Measurements from ENCODE around the gene BAZ2A.
A peak's percentile ranks its signal among the peaks of the same experiment; 100 is the strongest.

Gene BAZ2A

DNA sequence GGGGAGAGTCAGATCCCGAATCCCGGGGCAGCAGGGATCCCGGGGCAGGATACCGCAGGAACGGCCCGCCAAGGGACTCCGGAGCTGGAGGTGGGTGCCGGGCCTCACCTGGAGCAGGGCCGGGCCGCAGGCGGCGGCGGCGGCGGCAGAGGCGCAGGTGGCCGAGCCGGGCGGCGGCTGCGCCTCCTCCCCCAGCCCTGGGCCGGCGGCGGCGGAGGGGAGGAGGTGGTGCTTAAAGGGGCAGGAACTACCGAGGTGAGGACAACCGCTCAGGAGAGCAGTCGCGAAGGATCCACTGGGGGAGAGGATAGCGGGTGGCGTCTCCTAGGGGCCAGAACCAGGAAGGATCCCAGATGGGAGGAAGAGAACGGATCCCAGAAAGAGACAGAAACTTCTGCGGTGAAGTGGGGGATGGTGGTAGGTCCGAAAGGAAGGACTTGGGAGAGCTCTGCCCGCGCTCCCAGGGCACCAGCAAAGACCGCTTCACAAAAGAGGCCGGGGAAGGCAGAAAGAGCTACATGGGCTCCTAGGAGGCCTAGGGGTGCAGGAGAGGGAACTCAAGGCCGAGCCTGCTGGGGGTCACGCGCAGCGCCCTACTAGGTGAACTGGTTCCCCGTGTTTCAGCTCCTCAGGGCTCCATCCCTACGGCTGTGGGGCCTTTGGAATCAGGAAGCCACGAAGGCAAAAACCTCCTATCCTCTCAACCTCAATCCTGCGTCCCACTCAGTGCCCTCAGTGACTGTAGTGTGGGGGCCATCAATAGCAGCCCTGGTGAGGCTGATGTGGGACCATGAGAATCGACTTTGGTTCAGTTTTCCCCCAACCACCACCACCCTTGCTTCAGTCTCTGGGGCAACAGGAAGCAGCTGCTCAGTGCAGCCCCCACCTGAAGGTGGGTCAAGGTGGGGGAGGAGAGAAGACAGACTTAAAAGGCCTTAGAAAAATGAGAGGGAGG, 5.0 kb upstream of the BAZ2A start:
- TF ChIP-seq, protein P1, sequence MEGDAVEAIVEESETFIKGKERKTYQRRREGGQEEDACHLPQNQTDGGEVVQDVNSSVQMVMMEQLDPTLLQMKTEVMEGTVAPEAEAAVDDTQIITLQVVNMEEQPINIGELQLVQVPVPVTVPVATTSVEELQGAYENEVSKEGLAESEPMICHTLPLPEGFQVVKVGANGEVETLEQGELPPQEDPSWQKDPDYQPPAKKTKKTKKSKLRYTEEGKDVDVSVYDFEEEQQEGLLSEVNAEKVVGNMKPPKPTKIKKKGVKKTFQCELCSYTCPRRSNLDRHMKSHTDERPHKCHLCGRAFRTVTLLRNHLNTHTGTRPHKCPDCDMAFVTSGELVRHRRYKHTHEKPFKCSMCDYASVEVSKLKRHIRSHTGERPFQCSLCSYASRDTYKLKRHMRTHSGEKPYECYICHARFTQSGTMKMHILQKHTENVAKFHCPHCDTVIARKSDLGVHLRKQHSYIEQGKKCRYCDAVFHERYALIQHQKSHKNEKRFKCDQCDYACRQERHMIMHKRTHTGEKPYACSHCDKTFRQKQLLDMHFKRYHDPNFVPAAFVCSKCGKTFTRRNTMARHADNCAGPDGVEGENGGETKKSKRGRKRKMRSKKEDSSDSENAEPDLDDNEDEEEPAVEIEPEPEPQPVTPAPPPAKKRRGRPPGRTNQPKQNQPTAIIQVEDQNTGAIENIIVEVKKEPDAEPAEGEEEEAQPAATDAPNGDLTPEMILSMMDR (conservative IDR thresholded peaks at IDR 0.05; ENCODE audit: low read depth, low read length), result peak; percentile 52
- H3K4me3 ChIP-seq (ENCODE audit: low read length), result peak overlapping the region; percentile 84
- no peak for DNase-seq (ENCODE audit: low read depth)

DNA sequence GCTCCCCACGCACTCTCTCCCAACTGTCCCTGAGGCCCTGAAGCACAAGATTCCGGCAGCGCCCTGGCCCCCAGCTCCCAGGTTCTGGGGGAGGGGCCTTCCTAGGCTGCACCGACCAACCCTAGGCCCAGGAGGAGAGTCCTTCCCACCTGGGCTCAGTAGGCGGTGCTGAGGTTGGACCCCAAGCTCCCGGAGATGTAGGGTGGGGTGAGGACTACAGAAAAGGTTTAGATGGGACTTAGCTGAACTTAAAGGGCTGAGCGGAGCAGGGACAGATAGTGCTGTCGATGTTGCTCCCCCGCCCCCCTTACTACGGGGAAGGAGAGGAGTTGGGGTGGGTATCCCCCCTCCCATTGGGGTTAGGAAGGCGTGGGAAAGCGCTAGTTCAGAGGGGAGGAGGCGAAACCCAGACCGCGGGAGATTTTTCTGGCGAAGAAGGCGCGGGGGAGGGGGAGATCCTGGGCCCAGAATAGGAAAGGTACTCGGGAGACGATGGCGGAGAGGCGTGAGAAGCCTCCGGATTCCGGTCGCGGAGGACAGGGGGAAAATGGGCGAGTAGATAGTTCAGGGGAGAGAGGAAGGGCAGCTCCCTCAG, 4.2 kb upstream of the BAZ2A start:
- DNase-seq (ENCODE audit: low read depth), result no peak
- peak overlapping the region; percentile 84 for H3K4me3 ChIP-seq (ENCODE audit: low read length)
- TF ChIP-seq, protein P1 (conservative IDR thresholded peaks at IDR 0.05; ENCODE audit: low read depth, low read length), result no peak

DNA sequence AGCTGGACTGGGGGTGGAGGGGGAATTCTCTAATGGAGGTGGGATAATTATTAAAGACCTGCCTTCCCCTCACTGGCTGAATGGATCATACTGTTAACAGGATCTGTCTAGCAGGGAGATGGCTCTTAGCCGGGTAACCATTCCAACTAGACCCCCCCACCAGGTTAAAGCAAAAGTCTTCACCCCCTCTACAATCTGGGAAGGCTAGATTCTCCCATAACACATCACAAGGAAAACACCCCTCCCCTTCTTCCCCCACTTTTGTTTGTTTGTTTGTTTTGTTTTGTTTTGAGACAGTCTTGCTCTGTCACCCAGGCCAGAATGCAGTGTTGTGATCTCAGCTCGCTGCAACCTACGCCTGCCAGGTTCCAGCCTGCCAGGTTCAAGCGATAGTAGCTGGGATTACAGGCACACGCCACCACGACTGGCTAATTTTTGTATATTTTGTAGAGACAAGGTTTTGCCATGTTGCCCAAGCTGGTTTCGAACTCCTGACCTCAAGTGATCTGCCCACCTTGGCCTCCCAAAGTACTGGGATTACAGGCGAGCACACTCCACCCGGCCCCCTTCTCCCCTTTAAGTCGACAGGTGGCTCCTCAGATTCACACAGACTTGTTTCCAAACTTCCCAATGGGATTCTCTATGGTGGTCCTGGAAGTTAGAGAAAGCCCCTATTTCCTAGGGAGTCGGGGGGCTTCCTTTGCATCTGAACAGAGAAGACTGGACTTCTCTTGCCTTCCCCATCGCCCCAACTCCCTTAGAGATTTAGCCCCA, 3.5 kb upstream of the BAZ2A start:
- TF ChIP-seq, protein P1 (conservative IDR thresholded peaks at IDR 0.05; ENCODE audit: low read depth, low read length), result no peak
- H3K4me3 ChIP-seq (ENCODE audit: low read length), result peak overlapping the region; percentile 84
- no peak for DNase-seq (ENCODE audit: low read depth)

DNA sequence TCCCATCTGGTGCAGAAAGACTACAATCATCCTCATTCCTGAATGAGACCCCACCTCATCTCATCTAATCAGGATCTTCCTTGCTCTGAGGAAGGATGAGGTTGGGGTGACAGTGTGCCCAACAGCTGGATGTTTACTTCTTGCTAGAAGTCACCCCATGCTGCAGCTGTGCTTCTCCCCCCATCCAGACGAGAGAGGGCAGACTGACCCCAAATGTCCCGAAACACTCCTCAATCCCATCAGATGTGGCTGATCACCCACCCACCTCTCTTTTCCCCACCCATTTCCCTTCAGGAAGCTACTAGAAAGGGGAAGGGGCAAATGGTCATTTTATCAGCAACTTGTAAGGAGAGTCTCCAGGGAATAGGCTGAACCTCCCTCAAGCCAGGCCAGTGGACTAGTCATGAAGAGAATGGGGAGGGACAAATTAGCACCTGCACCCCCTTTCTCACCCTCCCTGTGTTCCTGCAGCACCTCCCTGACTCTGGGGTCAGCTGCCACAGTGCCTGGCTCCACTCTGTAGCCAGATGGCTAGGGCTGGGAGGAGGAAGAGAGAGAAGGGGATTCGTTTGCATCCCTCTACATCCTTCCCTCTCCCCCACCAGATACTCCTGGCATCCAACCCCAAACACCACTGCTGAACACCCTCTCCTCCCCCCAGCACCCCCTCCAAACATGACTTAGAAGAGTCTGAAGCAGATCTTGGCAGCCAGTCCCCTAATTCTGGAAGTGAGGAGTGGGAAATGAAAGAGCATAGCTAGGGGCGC, 2.8 kb upstream of the BAZ2A start:
- no peak for DNase-seq (ENCODE audit: low read depth)
- TF ChIP-seq, protein P1 (conservative IDR thresholded peaks at IDR 0.05; ENCODE audit: low read depth, low read length), result no peak
- H3K4me3 ChIP-seq (ENCODE audit: low read length), result no peak overlapping the region

DNA sequence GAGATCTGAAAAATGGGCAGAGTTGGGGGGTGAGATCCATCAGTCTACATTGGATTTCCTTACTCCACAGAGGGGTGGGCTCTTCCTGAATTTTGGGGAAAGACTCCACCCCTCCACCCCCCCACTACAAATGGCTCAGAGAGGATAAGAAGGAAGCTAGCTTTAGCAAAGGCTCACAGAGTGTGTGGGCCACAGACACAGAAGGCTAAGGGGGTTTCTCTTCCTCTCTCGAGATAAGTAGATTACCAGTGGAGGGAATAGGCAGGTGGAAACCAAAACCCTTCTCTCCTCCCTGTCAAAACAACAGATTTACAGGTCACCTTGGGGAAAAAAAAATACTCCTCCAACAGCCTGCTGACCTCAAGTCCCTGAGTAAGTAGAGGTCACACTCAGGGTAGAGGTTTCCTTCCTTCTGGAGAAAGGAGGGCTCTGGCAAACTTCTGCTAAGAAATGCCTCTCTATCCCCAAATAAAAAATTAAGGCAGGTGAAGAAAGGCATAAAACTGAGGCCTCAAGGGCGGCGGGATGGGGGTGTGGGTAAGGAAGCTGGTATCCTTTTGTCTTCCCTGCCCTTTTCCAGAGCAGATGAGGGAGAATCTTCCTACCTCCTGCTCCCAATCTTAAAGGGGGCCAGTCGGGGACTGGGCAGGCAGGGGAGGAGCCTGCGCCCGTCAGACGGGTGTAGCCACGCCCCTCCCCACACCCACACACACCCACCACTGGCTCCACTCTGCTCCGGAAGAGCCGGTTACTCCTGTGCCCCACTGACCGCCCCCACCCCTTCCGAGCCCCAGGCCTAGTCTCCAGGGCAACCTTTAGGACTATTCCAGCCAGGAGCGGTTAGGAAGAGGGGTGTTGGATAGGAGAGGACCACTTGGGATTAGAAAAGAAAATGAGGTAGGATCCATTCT, 1.9 kb upstream of the BAZ2A start:
- TF ChIP-seq, protein P1 (conservative IDR thresholded peaks at IDR 0.05; ENCODE audit: low read depth, low read length), result no peak
- DNase-seq (ENCODE audit: low read depth), result no peak
- no peak overlapping the region for H3K4me3 ChIP-seq (ENCODE audit: low read length)
